Body of pancreas (tissue), 4 donors: ENCODE results near the gene ADARB1. TPM values are rescaled to one million over a fixed set of nuclear protein-coding genes. Genes with fewer than 3 reads are reported as not detected.

ENCODE experiments used
- ATAC-seq: fragments of 150-250 bp; one replicate; pipeline ENCODE4 v1.9.1; 2016
- DNase-seq, 4 donors: peaks; one replicate each; pipeline ENCODE4 v3.0.0-alpha.2; 2019
- H3K27ac ChIP-seq, 4 donors: fragments of 200-600 bp; sonication (generic); 1 replicate in 3 of 4; 2 replicates in 1 of 4; pipeline versions ENCODE4 v1.5.1 to v1.6.1; 2016 to 2019; ENCODE audit warnings: mild to moderate bottlenecking in 1 of 4, mixed read lengths in 1 of 4, moderate library complexity in 1 of 4
- H3K27me3 ChIP-seq, 2 donors: fragments of 200-600 bp; sonication (generic); one replicate each; pipeline ENCODE4 v1.6.0; 2016; ENCODE audit warnings: mild to moderate bottlenecking in 1 of 2
- H3K36me3 ChIP-seq, 2 donors: fragments of 200-600 bp; sonication (generic); replicated peaks in 1 of 2; 2 replicates each; pipeline ENCODE4 v1.5.1; 2016; ENCODE audit warnings: low read depth in 2 of 2; ENCODE audit not compliant: insufficient read depth in 1 of 2
- H3K4me1 ChIP-seq: fragments of 200-600 bp; sonication (generic); one replicate; pipeline ENCODE4 v1.6.0; 2016
- H3K4me3 ChIP-seq, 2 donors: fragments of 200-600 bp; sonication (generic); 1 replicate in 1 of 2; 2 replicates in 1 of 2; pipeline ENCODE4 v1.5.1; 2016 to 2019
- H3K9me3 ChIP-seq, 3 donors: fragments of 200-600 bp; sonication (generic); 1 replicate in 2 of 3; 2 replicates in 1 of 3; pipeline ENCODE4 v1.5.1; 2016
- POLR2A ChIP-seq, 3 donors: fragments of 450-650 bp; IDR thresholded peaks; one replicate each; pipeline ENCODE4 v1.6.1; 2016; ENCODE audit warnings: antibody characterized with exemption in 3 of 3, mild to moderate bottlenecking in 2 of 3
- WGBS, 2 donors: methylation state at CpG; one replicate each; pipeline ENCODE4 v1.1.5; 2017; 5-methylcytosine and 5-hydroxymethylcytosine counted together
- intact Hi-C: fragments of 100-400 bp; cut with DNase I; formaldehyde crosslinking; loops from one replicate; pipeline ENCODE4 v1.15.1; 2023
- total RNA-seq, 2 donors: library from RNA; depleted of rRNA; stranded (reverse); fragments of >200 nt; gene quantifications; one replicate each; pipeline ENCODE4 v1.1.0, GENCODE V29; 2016
- TF ChIP-seq, protein P1 (sequence below), 7 experiments: fragments of 450-650 bp in 4 of 7; fragments of 200-600 bp in 3 of 7; sonication (generic) in 3 of 7; IDR thresholded peaks; one replicate each; pipeline ENCODE4 v1.5.1; 2016 to 2019; ENCODE audit warnings: antibody characterized with exemption in 7 of 7

Gene ADARB1
- total RNA-seq, 2 donors from 2014 or later: 11.4 to 11.5 TPM

DNA sequence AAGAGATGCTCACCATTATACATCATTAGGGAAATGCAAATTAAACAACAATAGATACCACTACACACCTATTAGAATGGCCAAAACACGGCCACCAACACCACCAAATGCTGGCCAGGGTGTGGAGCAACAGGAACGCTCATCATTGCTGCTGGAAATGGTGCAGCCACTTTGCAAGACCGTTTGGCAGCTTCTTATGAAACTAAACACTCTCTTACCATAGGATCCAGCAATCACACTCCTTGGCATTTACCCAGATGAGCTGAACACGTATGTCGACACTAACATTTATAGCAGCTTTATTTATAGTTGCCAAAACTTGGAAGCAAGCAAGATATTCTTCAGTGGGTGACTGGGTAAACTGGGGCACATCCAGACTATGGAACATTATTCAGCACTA, 28.9 kb upstream of the ADARB1 start:
- DNase-seq (no peak), ATAC-seq (no peak)
- no peak overlapping the region for H3K4me3 ChIP-seq
- H3K27ac ChIP-seq: no peak overlapping the region
- H3K36me3 ChIP-seq: no peaks in the 10 kb centered on the region
- 46 to 60% methylated on average over 5 of the region's 5 CpGs for WGBS, 2 donors
- H3K4me1 ChIP-seq: no peaks in the 10 kb centered on the region
- TF ChIP-seq, protein P1, sequence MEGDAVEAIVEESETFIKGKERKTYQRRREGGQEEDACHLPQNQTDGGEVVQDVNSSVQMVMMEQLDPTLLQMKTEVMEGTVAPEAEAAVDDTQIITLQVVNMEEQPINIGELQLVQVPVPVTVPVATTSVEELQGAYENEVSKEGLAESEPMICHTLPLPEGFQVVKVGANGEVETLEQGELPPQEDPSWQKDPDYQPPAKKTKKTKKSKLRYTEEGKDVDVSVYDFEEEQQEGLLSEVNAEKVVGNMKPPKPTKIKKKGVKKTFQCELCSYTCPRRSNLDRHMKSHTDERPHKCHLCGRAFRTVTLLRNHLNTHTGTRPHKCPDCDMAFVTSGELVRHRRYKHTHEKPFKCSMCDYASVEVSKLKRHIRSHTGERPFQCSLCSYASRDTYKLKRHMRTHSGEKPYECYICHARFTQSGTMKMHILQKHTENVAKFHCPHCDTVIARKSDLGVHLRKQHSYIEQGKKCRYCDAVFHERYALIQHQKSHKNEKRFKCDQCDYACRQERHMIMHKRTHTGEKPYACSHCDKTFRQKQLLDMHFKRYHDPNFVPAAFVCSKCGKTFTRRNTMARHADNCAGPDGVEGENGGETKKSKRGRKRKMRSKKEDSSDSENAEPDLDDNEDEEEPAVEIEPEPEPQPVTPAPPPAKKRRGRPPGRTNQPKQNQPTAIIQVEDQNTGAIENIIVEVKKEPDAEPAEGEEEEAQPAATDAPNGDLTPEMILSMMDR (IDR thresholded peaks at IDR 0.05): no peak
- TF ChIP-seq POLR2A (IDR thresholded peaks at IDR 0.05): no peak
- peaks cover 0 to 3% of the 10 kb centered on the region in 2 donors for H3K27me3 ChIP-seq
- H3K9me3 ChIP-seq: peaks cover 0 to 8% (median 0%) of the 10 kb centered on the region in 3 donors
- intact Hi-C loops: no loop called here

DNA sequence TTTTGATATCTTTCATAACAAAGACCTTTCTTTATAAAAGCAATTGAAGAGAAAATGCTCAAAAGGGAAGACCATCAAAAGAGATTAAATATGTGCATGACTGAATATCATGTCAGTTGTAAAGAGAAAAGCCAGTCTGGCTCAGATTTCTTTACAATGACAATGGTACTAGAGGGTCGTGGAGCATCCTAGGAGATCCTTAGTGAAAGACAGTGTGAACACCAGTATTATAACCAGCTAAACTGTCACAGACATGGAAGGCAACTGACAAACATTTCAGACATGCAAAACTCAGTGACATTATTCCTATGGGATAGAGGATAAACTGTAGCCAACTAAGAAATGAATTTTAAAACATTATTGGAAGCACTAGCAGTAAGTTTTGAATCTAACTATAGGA, 27.1 kb upstream of the ADARB1 start:
- WGBS, 2 donors: 36 to 48% methylated on average over 1 of the region's 1 CpG
- no peaks in the 10 kb centered on the region for H3K36me3 ChIP-seq
- no peaks in the 10 kb centered on the region for H3K4me1 ChIP-seq
- DNase-seq: no peak
- TF ChIP-seq, protein P1 (IDR thresholded peaks at IDR 0.05): no peak
- no peak for TF ChIP-seq POLR2A (IDR thresholded peaks at IDR 0.05)
- intact Hi-C loops: no loop called here
- no peak overlapping the region for H3K4me3 ChIP-seq
- H3K27ac ChIP-seq: no peak overlapping the region
- no peak for ATAC-seq
- peaks cover 0 to 8% (median 0%) of the 10 kb centered on the region in 3 donors for H3K9me3 ChIP-seq
- H3K27me3 ChIP-seq: no peaks in the 10 kb centered on the region

DNA sequence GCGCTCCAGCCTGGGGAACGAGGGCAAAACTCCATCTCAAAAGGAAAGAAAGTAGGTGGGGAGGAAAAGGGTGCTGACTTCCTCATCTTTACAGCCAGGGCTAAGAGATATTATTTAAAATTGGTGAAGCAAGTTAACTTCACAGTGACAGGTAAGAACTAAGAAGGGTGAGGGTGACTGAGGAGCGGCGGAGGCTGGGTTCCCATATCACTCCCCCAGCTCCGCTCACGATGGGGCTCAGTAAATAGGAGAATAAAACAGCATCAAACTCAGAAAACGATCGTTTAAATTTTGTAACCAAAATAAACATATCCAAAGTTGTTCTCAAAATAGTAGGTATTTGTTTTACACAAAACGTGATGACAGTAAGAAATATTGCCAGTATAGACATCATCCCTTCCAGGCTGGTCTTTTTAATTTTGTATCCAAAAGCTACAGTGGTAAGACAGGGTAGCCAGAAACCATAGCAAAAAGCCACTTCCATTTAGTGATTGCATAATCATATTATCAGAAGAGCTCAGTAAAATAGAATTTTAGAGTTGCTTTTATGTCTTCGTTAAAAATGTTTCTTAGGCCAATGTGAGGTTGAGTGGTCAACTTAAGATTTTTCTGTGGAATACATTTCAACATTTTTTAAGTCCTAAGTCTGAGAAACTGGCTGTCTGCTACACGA, 26.2 kb upstream of the ADARB1 start:
- Histone ChIP-seq H3K9me3 (peaks cover 0 to 8% (median 0%) of the 10 kb centered on the region in 3 donors), H3K27ac (no peak overlapping the region), H3K4me3 (no peak overlapping the region), H3K27me3 (no peaks in the 10 kb centered on the region), H3K4me1 (no peaks in the 10 kb centered on the region), H3K36me3 (no peaks in the 10 kb centered on the region)
- DNase-seq: no peak
- ATAC-seq: no peak
- TF ChIP-seq, protein P1 (IDR thresholded peaks at IDR 0.05): no peak
- no peak for TF ChIP-seq POLR2A (IDR thresholded peaks at IDR 0.05)
- WGBS, 2 donors: 63 to 67% methylated on average over 11 of the region's 11 CpGs
- intact Hi-C loops: no loop called here

DNA sequence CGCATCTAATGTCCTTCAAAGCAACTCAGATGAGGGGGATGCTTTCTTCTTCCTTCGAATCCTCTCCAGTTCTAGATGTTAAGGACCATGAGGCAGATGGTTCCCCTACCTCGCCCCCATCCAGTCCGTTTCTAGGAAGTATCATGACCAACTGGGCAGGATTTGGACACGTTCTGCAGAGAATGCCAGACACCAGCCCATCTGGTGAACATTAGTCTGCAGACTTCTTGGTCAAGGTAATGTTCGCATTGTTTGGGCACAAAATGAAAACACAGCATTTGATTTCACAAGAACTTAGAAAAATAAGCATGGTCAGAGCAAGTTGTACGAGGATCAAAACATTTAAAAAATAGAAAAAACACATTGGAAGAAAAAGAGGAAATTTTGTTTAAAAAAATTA, 25.4 kb upstream of the ADARB1 start:
- Histone ChIP-seq H3K27ac (no peak overlapping the region), H3K27me3 (peaks cover 0 to under 1% of the 10 kb centered on the region in 2 donors), H3K4me1 (no peaks in the 10 kb centered on the region), H3K9me3 (peaks cover 0 to 8% (median 0%) of the 10 kb centered on the region in 3 donors), H3K36me3 (no peaks in the 10 kb centered on the region), H3K4me3 (no peak overlapping the region)
- WGBS, 2 donors: 48% methylated on average over 7 of the region's 7 CpGs
- TF ChIP-seq, protein P1 (IDR thresholded peaks at IDR 0.05): no peak
- TF ChIP-seq POLR2A (IDR thresholded peaks at IDR 0.05): no peak
- ATAC-seq (no peak), DNase-seq (no peak)
- intact Hi-C loops: no loop called here
